Ovary (tissue), 9 donors: ENCODE results near the gene ST6GALNAC2. TPM values are rescaled to one million over a fixed set of nuclear protein-coding genes. Genes with fewer than 3 reads are reported as not detected.
"Not testable (repeated sequence)": the region's sequence is repeated elsewhere in the genome, so short reads cannot be mapped to it uniquely, and the experiment has no call there.

ENCODE experiments used
- DNase-seq, 5 donors: peaks; one replicate each; pipeline ENCODE4 v3.0.0-alpha.2; 2019 to 2020
- H3K27ac ChIP-seq, 2 donors: fragments of 200-600 bp; one replicate each; pipeline versions ENCODE4 v1.5.1 to v1.8.0; 2019 to 2022
- H3K27me3 ChIP-seq: fragments of 200-600 bp; one replicate; pipeline ENCODE4 v1.8.0; 2022
- H3K36me3 ChIP-seq: fragments of 200-600 bp; sonication (generic); one replicate; pipeline ENCODE4 v1.5.1; 2019
- H3K4me1 ChIP-seq: one replicate; pipeline ENCODE4 v1.8.1; 2013; ENCODE audit warnings: mild to moderate bottlenecking, moderate library complexity; ENCODE audit not compliant: insufficient read depth
- H3K4me3 ChIP-seq: fragments of 200-600 bp; sonication (generic); one replicate; pipeline ENCODE4 v1.5.1; 2017
- H3K9me3 ChIP-seq, 2 donors: fragments of 200-600 bp in 1 of 2; sonication (generic) in 1 of 2; one replicate each; pipeline versions ENCODE4 v1.5.1 to v1.8.1; 2013 to 2019; ENCODE audit warnings: mild to moderate bottlenecking in 1 of 2, moderate library complexity in 1 of 2
- CTCF ChIP-seq, 3 donors: fragments of 450-650 bp in 2 of 3; fragments of 200-600 bp in 1 of 3; IDR thresholded peaks; one replicate each; pipeline versions ENCODE4 v1.5.1 to v1.8.0; 2016 to 2022; ENCODE audit warnings: antibody characterized with exemption in 3 of 3, mild to moderate bottlenecking in 1 of 3
- EP300 ChIP-seq: sonication (generic); formaldehyde crosslinking; IDR thresholded peaks from one replicate; pipeline ENCODE4 v1.6.1; 2017; ENCODE audit warnings: antibody characterized with exemption
- POLR2A ChIP-seq: fragments of 450-650 bp; IDR thresholded peaks from one replicate; pipeline ENCODE4 v1.6.1; 2017; ENCODE audit warnings: antibody characterized with exemption, mild to moderate bottlenecking, moderate library complexity
- WGBS, 3 donors: extraction: QIAGEN DNeasy Blood & Tissue Kit in 1 of 3; methylation state at CpG; one replicate each; pipeline versions ENCODE4 v1.1.5 to v1.1.7; 2013 to 2017; 5-methylcytosine and 5-hydroxymethylcytosine counted together
- intact Hi-C, 4 donors: fragments of 100-400 bp; cut with DNase I; formaldehyde crosslinking; loops; one replicate each; pipeline versions ENCODE4 v1.11.0 to v1.15.1; 2022 to 2023
- polyA plus RNA-seq, 2 donors: library from polyadenylated mRNA; stranded (reverse); fragments of 200-250 nt in 1 of 2; fragments of 350-450 nt in 1 of 2; fragmentation: Illumina TruSeq in 1 of 2; extraction: RNeasy Lipid Tissue Mini Kit (QIAGEN cat#74804) in 1 of 2; gene quantifications; one replicate each; pipeline ENCODE4 v1.2.3, GENCODE V29; 2013 to 2014
- total RNA-seq, 7 donors: library from RNA; depleted of rRNA in 2 of 7; stranded (reverse); fragments of >200 nt in 2 of 7; fragmentation: NEBNext Ultra II Directional in 3 of 7; extraction: Animal tissue kit (Norgen Biotek cat#: 25700) in 3 of 7; gene quantifications; one replicate each; pipeline versions ENCODE4 v1.1.0 to v1.2.4, GENCODE V29; 2016 to 2023
- donor health status: DM: no; HTN: no; CAD: no; lungs with moderate emphysema.
- donor health status: DM: no; HTN: no; CAD: no.
- donor health status: Bipolar disorder and iron deficiency.
- donor health status: DM: yes; HTN: yes; CAD: no.
- donor health status: DM: no; HTN: no; CAD: no.
- donor health status: DM: yes; HTN: yes; CAD: no.

ST6GALNAC2 gene
- total and polyA plus RNA-seq, 9 donors, result 1.4 to 61.6 (median 4.9) TPM

- peak; percentile 67 to 76 (median 75) for DNase-seq
- intact Hi-C loops, result loop anchor here in 2 of 4 donors (5.0 to 10.0 kb wide), 3 partner anchors 96 to 184 kb away; partner anchors contain the start of gene MXRA7 (in 1 of the 2)
- H3K4me1 ChIP-seq, result peaks cover 41% of the 10 kb centered on the region
Measured at GRCh38 chr17:76528528-76529223, 57.0 kb downstream of the ST6GALNAC2 start.

DNA sequence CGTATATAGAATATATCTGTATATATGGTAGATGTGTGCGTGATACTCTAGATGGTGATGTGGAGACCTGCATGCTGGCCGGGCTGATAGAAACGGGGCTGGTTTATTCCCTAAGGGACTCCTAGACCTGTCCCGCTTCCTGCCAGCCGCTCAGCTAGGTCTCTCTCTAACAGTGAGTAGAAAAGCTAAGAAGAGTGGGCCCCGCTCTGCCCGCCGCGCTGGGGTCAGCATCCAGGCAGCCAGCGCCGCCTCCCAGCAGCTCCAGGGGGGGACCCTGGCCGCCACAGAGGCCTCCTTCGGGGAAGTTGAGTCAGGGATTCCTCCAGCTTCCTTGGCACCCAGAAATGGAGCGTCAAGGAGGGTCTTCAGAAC, 57.5 kb downstream of the ST6GALNAC2 start:
- peak overlapping the region; percentile 90 to 91 for H3K27ac ChIP-seq
- no peaks in the 10 kb centered on the region for H3K27me3 ChIP-seq
- peaks cover 41% of the 10 kb centered on the region for H3K4me1 ChIP-seq
- H3K36me3 ChIP-seq, result no peaks in the 10 kb centered on the region
- peak in 4 of 5 donors; percentile 55 to 66 (median 64) for DNase-seq
- TF ChIP-seq EP300 (no peak), POLR2A (no peak), CTCF (IDR thresholded peaks at IDR 0.05) (no peak)
- no peak overlapping the region for H3K4me3 ChIP-seq
- no peaks in the 10 kb centered on the region for H3K9me3 ChIP-seq
- intact Hi-C loops, result loop anchor here in 2 of 4 donors (5.0 to 10.0 kb wide), 3 partner anchors 97 to 184 kb away; partner anchors contain the start of gene MXRA7 (in 1 of the 2)
- WGBS, 3 donors, result 36 to 54% (median 45%) methylated on average over 15 of the region's 15 CpGs

More at GRCh38 chr17:76528528-76529223, 57.0 kb downstream of the ST6GALNAC2 start:
- no peaks in the 10 kb centered on the region for H3K27me3 ChIP-seq
- H3K9me3 ChIP-seq, result no peaks in the 10 kb centered on the region
- WGBS, 3 donors, result 16 to 29% (median 23%) methylated on average over 31 of the region's 31 CpGs
- peak overlapping the region; percentile 90 to 91 for H3K27ac ChIP-seq
- TF ChIP-seq POLR2A (no peak), CTCF (IDR thresholded peaks at IDR 0.05) (peak in 1 of 3 donors; percentile 20), EP300 (no peak)
- no peaks in the 10 kb centered on the region for H3K36me3 ChIP-seq
- H3K4me3 ChIP-seq, result no peak overlapping the region

DNA sequence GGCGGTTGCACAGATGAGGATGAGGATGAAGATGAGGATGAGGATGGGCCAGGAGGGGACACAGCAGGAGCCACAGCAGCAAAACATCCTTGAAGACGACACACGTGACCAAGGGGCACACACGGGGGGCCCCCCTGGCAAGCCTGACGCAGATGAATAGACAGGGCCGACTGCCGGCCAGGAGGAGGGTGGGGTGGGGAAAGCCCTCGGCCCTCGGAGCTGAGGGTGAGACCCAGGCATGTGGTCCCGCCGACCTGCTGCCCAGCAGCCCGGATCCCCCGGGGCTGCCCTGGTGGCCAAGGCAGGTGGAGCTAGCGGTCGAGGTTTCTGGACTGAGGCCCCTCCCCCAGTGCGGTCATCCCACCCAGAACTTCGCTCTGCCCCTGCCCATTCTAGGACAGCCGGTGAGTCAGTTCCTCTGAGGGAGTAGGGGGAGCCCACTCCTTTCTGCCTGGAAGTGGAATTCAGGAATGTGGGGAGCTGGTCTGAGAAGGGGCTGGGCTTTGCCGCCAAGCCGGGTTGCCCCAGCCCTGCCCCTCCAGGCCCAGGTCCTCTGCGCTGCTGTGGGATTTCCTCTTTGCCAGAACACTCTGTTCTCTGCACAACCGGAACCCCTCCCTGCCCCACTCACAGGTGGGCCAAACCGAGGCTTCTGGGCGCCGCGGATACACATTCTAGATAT, 58.1 kb downstream of the ST6GALNAC2 start:
- 6 to 16% (median 9%) methylated on average over 19 to 26 of the region's 26 CpGs for whole genome bisulfite sequencing, 3 donors
- TF ChIP-seq EP300, result peak; percentile 53
- TF ChIP-seq POLR2A, result peak; percentile 55
- TF ChIP-seq CTCF (IDR thresholded peaks at IDR 0.05), result peak in 2 of 3 donors; percentile 52 to 66
- DNase-seq, result peak; percentile 75 to 88 (median 83)
- peak overlapping the region; percentile 90 to 91 for H3K27ac ChIP-seq
- intact Hi-C loops, result loop anchor here in 2 of 4 donors (5.0 to 10.0 kb wide), 3 partner anchors 97 to 185 kb away; partner anchors contain the start of gene MXRA7 (in 1 of the 2)
- H3K27me3 ChIP-seq, result no peaks in the 10 kb centered on the region
- H3K36me3 ChIP-seq, result no peaks in the 10 kb centered on the region
- peaks cover 41% of the 10 kb centered on the region for H3K4me1 ChIP-seq
- no peaks in the 10 kb centered on the region for H3K9me3 ChIP-seq
- H3K4me3 ChIP-seq, result no peak overlapping the region

- Histone ChIP-seq H3K27ac (peak overlapping the region; percentile 90 to 91), H3K4me1 (peaks cover 41% of the 10 kb centered on the region)
- intact Hi-C loops, result loop anchor here in 2 of 4 donors (5.0 to 10.0 kb wide), 3 partner anchors 98 to 185 kb away; partner anchors contain the start of gene MXRA7 (in 1 of the 2)
- 58 to 62% (median 61%) methylated on average over 8 to 9 of the region's 9 CpGs for WGBS, 3 donors
- not testable (repeated sequence) for H3K9me3 ChIP-seq, H3K27me3 ChIP-seq, H3K36me3 ChIP-seq, DNase-seq, H3K4me3 ChIP-seq
Measured at GRCh38 chr17:76527016-76527415, 58.6 kb downstream of the ST6GALNAC2 start.

DNA sequence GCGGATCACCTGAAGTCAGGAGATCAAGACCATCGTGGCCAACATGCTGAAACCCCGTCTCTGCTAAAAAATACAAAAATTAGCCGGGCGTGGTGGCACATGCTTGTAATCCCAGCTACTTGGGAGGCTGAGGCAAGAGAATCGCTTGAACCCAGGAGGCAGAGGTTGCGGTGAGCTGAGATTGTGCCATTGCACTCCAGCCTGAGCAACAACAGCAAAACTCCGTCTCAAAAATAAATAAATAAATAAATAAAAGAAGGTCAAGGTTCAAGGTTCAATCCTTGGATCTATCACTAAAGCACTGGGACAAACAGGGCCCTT, 60.2 kb downstream of the ST6GALNAC2 start:
- DNase-seq, H3K9me3 ChIP-seq, H3K36me3 ChIP-seq, H3K27me3 ChIP-seq, H3K4me3 ChIP-seq, H3K27ac ChIP-seq: not testable (repeated sequence)
- H3K4me1 ChIP-seq, result peaks cover 31% of the 10 kb centered on the region
- 65 to 91% (median 79%) methylated on average over 8 of the region's 8 CpGs for WGBS, 3 donors
- intact Hi-C loops, result loop anchor here in 2 of 4 donors (5.0 to 10.0 kb wide), 3 partner anchors 99 to 187 kb away; partner anchors contain the start of gene MXRA7 (in 1 of the 2)
